Ishikawa (cell line): ENCODE measurements around the gene CCM2.

Experiments
- EGR1 ChIP-seq: IDR thresholded peaks from 2 replicates; pipeline ENCODE4 v1.6.1; 2012
- EP300 ChIP-seq: IDR thresholded peaks from 2 replicates; pipeline ENCODE4 v1.6.1; 2012; ENCODE audit warnings: borderline replicate concordance
- FOXM1 ChIP-seq: IDR thresholded peaks from 2 replicates; pipeline ENCODE4 v1.6.1; 2012; ENCODE audit warnings: low read depth, borderline replicate concordance
- MAX ChIP-seq: IDR thresholded peaks from 2 replicates; pipeline ENCODE4 v1.6.1; 2012
- NFIC ChIP-seq: IDR thresholded peaks from 2 replicates; pipeline ENCODE4 v1.6.1; 2012
- RAD21 ChIP-seq: IDR thresholded peaks from 2 replicates; pipeline ENCODE4 v1.6.1; 2012; ENCODE audit warnings: low read depth
- REST ChIP-seq: IDR thresholded peaks from 2 replicates; pipeline ENCODE4 v1.6.1; 2012; ENCODE audit warnings: low read depth, mild to moderate bottlenecking
- TAF1 ChIP-seq: IDR thresholded peaks from 2 replicates; pipeline ENCODE4 v1.6.1; 2012; ENCODE audit warnings: low read depth, mild to moderate bottlenecking
- TCF12 ChIP-seq: IDR thresholded peaks from 2 replicates; pipeline ENCODE4 v1.6.1; 2012; ENCODE audit warnings: low read depth
- ZBTB7A ChIP-seq: IDR thresholded peaks from 2 replicates; pipeline ENCODE4 v1.6.1; 2012; ENCODE audit warnings: low read depth

GRCh38 chr7:45072131-45073030, 72.4 kb downstream of the CCM2 start:
- TF ChIP-seq MAX (no peak), EP300 (no peak), TAF1 (no peak), ZBTB7A (no peak), REST (no peak), FOXM1 (no peak), NFIC (no peak), TCF12 (no peak), RAD21 (no peak), EGR1 (no peak)
